GM12891 (cell line): Measurements from ENCODE around the gene PP2D1.

Experiments
- PAX5 ChIP-seq: IDR thresholded peaks from 2 replicates; pipeline ENCODE4 v1.6.1; 2011; ENCODE audit warnings: low read length, moderate library complexity, mild to moderate bottlenecking; ENCODE audit not compliant: insufficient read depth, severe bottlenecking
- POLR2A ChIP-seq: IDR thresholded peaks from 2 replicates; pipeline ENCODE4 v1.6.1; 2011; ENCODE audit warnings: low read depth, low read length, control low read depth
- POLR2AphosphoS5 ChIP-seq: IDR thresholded peaks from 2 replicates; pipeline ENCODE4 v1.6.1; 2011; ENCODE audit warnings: low read depth, low read length, control low read depth
- TAF1 ChIP-seq: IDR thresholded peaks from 2 replicates; pipeline ENCODE4 v1.6.1; 2011; ENCODE audit warnings: low read depth, low read length, control low read depth

DNA sequence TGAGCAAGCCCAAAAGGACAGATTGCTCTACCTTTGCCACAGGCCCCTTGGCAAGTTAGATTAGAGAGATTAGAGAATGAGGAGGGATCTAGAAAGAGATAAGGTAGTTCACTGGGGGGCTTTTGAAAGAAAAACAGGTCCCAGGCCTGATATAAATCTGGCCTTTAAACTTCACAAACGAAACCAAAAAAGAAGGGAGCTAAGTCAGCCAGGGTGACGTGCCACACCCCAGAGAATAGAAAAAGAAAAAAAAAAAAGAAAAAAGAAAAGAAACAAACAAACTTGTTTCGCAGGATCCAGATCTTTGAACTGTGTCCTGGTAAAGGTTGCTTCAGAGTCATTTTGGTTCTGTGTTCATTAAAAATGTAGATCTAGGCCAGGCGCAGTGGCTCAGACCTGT lies 31.8 kb upstream of the PP2D1 start:
- no peak for TF ChIP-seq POLR2A
- TF ChIP-seq POLR2AphosphoS5: no peak
- TF ChIP-seq PAX5: no peak
- no peak for TF ChIP-seq TAF1
